ENCODE results near the gene SCAPER. TPM values are rescaled to one million over a fixed set of nuclear protein-coding genes. Genes with fewer than 3 reads are reported as not detected.
A peak's percentile ranks its signal among the peaks of the same experiment; 100 is the strongest.

The SCAPER gene
- total and polyA plus RNA-seq, 10 of the 15 experiments (the other 5 are each of a cell fraction or from before 2014, with no cell fraction given) = 1.0 to 7.7 (median 3.9) TPM

DNA sequence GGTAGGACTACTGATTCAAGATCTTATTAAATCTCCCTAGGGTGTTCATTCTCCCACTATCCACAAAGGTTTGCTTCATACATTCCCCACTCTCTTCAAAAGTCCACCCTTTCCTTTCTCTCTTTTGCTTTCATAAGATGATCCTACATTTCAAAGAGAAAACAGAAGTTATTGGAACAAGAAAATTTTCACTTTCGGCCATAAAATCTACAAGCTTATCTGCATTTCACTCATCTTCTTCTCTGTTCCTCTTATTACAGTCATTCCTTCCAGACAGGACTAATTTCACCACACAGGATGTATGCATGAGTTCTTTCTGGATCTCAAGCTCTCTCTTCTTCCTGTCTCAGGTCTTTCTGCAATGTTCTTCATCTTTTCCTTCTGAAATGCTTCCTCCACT is 329.9 kb downstream of the SCAPER start (continued):
- TF ChIP-seq, protein P1, sequence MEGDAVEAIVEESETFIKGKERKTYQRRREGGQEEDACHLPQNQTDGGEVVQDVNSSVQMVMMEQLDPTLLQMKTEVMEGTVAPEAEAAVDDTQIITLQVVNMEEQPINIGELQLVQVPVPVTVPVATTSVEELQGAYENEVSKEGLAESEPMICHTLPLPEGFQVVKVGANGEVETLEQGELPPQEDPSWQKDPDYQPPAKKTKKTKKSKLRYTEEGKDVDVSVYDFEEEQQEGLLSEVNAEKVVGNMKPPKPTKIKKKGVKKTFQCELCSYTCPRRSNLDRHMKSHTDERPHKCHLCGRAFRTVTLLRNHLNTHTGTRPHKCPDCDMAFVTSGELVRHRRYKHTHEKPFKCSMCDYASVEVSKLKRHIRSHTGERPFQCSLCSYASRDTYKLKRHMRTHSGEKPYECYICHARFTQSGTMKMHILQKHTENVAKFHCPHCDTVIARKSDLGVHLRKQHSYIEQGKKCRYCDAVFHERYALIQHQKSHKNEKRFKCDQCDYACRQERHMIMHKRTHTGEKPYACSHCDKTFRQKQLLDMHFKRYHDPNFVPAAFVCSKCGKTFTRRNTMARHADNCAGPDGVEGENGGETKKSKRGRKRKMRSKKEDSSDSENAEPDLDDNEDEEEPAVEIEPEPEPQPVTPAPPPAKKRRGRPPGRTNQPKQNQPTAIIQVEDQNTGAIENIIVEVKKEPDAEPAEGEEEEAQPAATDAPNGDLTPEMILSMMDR (IDR thresholded peaks at IDR 0.05 in 2 of 3, conservative IDR thresholded peaks at IDR 0.05 in 1 of 3; ENCODE audit: control insufficient read depth in 2 of 3, extremely low read depth in 1 of 3, insufficient read depth in 1 of 3, low read depth in 3 of 3, low read length in 3 of 3) = no peak
- TF ChIP-seq NFIC (IDR thresholded peaks at IDR 0.05; ENCODE audit: low read depth, low read length) = peak; percentile 100
- no peak for TF ChIP-seq NR2C1 (IDR thresholded peaks at IDR 0.05)
- TF ChIP-seq BRCA1 (IDR thresholded peaks at IDR 0.05; ENCODE audit: low read depth, low read length) = no peak
- no peak for TF ChIP-seq FOS (IDR thresholded peaks at IDR 0.05; ENCODE audit: borderline replicate concordance, extremely low read depth, insufficient read length)
- TF ChIP-seq SMC3 (IDR thresholded peaks at IDR 0.05; ENCODE audit: borderline replicate concordance, low read length) = no peak
- TF ChIP-seq SMAD1 (IDR thresholded peaks at IDR 0.05; ENCODE audit: low read depth, partially characterized antibody) = no peak
- TF ChIP-seq, protein P2, sequence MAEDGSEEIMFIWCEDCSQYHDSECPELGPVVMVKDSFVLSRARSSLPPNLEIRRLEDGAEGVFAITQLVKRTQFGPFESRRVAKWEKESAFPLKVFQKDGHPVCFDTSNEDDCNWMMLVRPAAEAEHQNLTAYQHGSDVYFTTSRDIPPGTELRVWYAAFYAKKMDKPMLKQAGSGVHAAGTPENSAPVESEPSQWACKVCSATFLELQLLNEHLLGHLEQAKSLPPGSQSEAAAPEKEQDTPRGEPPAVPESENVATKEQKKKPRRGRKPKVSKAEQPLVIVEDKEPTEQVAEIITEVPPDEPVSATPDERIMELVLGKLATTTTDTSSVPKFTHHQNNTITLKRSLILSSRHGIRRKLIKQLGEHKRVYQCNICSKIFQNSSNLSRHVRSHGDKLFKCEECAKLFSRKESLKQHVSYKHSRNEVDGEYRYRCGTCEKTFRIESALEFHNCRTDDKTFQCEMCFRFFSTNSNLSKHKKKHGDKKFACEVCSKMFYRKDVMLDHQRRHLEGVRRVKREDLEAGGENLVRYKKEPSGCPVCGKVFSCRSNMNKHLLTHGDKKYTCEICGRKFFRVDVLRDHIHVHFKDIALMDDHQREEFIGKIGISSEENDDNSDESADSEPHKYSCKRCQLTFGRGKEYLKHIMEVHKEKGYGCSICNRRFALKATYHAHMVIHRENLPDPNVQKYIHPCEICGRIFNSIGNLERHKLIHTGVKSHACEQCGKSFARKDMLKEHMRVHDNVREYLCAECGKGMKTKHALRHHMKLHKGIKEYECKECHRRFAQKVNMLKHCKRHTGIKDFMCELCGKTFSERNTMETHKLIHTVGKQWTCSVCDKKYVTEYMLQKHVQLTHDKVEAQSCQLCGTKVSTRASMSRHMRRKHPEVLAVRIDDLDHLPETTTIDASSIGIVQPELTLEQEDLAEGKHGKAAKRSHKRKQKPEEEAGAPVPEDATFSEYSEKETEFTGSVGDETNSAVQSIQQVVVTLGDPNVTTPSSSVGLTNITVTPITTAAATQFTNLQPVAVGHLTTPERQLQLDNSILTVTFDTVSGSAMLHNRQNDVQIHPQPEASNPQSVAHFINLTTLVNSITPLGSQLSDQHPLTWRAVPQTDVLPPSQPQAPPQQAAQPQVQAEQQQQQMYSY (CRISPR knock-in tag; IDR thresholded peaks at IDR 0.05) = no peak
- TF ChIP-seq, protein P3, sequence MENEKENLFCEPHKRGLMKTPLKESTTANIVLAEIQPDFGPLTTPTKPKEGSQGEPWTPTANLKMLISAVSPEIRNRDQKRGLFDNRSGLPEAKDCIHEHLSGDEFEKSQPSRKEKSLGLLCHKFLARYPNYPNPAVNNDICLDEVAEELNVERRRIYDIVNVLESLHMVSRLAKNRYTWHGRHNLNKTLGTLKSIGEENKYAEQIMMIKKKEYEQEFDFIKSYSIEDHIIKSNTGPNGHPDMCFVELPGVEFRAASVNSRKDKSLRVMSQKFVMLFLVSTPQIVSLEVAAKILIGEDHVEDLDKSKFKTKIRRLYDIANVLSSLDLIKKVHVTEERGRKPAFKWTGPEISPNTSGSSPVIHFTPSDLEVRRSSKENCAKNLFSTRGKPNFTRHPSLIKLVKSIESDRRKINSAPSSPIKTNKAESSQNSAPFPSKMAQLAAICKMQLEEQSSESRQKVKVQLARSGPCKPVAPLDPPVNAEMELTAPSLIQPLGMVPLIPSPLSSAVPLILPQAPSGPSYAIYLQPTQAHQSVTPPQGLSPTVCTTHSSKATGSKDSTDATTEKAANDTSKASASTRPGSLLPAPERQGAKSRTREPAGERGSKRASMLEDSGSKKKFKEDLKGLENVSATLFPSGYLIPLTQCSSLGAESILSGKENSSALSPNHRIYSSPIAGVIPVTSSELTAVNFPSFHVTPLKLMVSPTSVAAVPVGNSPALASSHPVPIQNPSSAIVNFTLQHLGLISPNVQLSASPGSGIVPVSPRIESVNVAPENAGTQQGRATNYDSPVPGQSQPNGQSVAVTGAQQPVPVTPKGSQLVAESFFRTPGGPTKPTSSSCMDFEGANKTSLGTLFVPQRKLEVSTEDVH (IDR thresholded peaks at IDR 0.05; ENCODE audit: low read depth, partially characterized antibody) = no peak
- TF ChIP-seq PAX5 (IDR thresholded peaks at IDR 0.05; ENCODE audit: borderline replicate concordance, low read depth, low read length) = peak; percentile 99
- no peak for TF ChIP-seq KLF5 (IDR thresholded peaks at IDR 0.05; ENCODE audit: partially characterized antibody)
- TF ChIP-seq TCF7 (IDR thresholded peaks at IDR 0.05; ENCODE audit: borderline replicate concordance) = peak; percentile 94
- TF ChIP-seq, protein P4, sequence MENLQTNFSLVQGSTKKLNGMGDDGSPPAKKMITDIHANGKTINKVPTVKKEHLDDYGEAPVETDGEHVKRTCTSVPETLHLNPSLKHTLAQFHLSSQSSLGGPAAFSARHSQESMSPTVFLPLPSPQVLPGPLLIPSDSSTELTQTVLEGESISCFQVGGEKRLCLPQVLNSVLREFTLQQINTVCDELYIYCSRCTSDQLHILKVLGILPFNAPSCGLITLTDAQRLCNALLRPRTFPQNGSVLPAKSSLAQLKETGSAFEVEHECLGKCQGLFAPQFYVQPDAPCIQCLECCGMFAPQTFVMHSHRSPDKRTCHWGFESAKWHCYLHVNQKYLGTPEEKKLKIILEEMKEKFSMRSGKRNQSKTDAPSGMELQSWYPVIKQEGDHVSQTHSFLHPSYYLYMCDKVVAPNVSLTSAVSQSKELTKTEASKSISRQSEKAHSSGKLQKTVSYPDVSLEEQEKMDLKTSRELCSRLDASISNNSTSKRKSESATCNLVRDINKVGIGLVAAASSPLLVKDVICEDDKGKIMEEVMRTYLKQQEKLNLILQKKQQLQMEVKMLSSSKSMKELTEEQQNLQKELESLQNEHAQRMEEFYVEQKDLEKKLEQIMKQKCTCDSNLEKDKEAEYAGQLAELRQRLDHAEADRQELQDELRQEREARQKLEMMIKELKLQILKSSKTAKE (IDR thresholded peaks at IDR 0.05; ENCODE audit: low read depth, poor library complexity, severe bottlenecking) = peak; percentile 84
- no peak for TF ChIP-seq SIX5 (IDR thresholded peaks at IDR 0.05; ENCODE audit: low read depth, low read length, severe bottlenecking)
- TF ChIP-seq, protein P5, sequence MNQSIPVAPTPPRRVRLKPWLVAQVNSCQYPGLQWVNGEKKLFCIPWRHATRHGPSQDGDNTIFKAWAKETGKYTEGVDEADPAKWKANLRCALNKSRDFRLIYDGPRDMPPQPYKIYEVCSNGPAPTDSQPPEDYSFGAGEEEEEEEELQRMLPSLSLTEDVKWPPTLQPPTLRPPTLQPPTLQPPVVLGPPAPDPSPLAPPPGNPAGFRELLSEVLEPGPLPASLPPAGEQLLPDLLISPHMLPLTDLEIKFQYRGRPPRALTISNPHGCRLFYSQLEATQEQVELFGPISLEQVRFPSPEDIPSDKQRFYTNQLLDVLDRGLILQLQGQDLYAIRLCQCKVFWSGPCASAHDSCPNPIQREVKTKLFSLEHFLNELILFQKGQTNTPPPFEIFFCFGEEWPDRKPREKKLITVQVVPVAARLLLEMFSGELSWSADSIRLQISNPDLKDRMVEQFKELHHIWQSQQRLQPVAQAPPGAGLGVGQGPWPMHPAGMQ (IDR thresholded peaks at IDR 0.05; ENCODE audit: borderline replicate concordance) = no peak
- TF ChIP-seq SPI1 (IDR thresholded peaks at IDR 0.05; ENCODE audit: borderline replicate concordance, insufficient read depth, low read depth, low read length) = peak; percentile 97

All from GM12878 (cell line).